Left lung (tissue), 10 donors: ENCODE data around the gene CD209. TPM values are rescaled to one million over a fixed set of nuclear protein-coding genes. Genes with fewer than 3 reads are reported as not detected.
A peak's percentile ranks its signal among the peaks of the same experiment; 100 is the strongest.

Experiments
- ATAC-seq: fragments of 200-7000 bp; cut with Tn5 transposase; one replicate; pipeline ENCODE4 v1.9.1; 2020; ENCODE audit warnings: moderate library complexity
- DNase-seq, 4 donors: peaks; one replicate each; pipeline ENCODE4 v3.0.0-alpha.2; 2013 to 2020
- H3K27ac ChIP-seq, 2 donors: fragments of 200-600 bp; sonication (generic) in 1 of 2; one replicate each; pipeline versions ENCODE4 v1.5.0 to v1.8.0; 2020 to 2021
- H3K27me3 ChIP-seq, 2 donors: fragments of 200-600 bp; sonication (generic) in 1 of 2; one replicate each; pipeline versions ENCODE4 v1.5.0 to v1.8.0; 2020 to 2021
- H3K36me3 ChIP-seq, 2 donors: fragments of 200-600 bp; sonication (generic) in 1 of 2; one replicate each; pipeline versions ENCODE4 v1.5.0 to v1.8.0; 2020 to 2021
- H3K4me1 ChIP-seq, 2 donors: fragments of 200-600 bp; one replicate each; pipeline ENCODE4 v1.8.0; 2021
- H3K4me3 ChIP-seq, 2 donors: fragments of 200-600 bp; sonication (generic) in 1 of 2; one replicate each; pipeline versions ENCODE4 v1.5.0 to v1.8.0; 2020 to 2021; ENCODE audit warnings: mild to moderate bottlenecking in 1 of 2
- H3K9me3 ChIP-seq, 2 donors: fragments of 200-600 bp; sonication (generic) in 1 of 2; one replicate each; pipeline versions ENCODE4 v1.5.0 to v1.8.0; 2020 to 2021
- CTCF ChIP-seq, 2 donors: fragments of 200-600 bp; sonication (generic) in 1 of 2; IDR thresholded peaks; one replicate each; pipeline versions ENCODE4 v1.5.0 to v1.8.0; 2021; ENCODE audit warnings: antibody characterized with exemption in 2 of 2
- intact Hi-C, 2 donors: fragments of 100-400 bp; cut with DNase I; formaldehyde crosslinking; loops; one replicate each; pipeline versions ENCODE4 v1.11.2 to v1.14.2; 2022
- polyA plus RNA-seq, 6 donors: library from polyadenylated mRNA; unstranded; fragments of 120-200 nt; gene quantifications; one replicate each; pipeline ENCODE4 v1.2.1, GENCODE V29; 2013; ENCODE audit not compliant: insufficient read length in 6 of 6
- total RNA-seq, 2 donors: library from RNA; stranded (reverse); fragmentation: NEBNext Ultra II Directional; extraction: Animal tissue kit (Norgen Biotek cat#: 25700); gene quantifications; one replicate each; pipeline ENCODE4 v1.2.1, GENCODE V29; 2021
- donor health status: DM: no; HTN: yes; CAD: no.
- donor health status: DM: no; HTN: no; CAD: no.

CD209 gene
- total and polyA plus RNA-seq, 8 donors = 2.9 to 10.6 (median 3.2) TPM

- no peak overlapping the region for H3K27ac ChIP-seq
- no peak for TF ChIP-seq CTCF (IDR thresholded peaks at IDR 0.05)
- intact Hi-C loops = no loop called here
Measured at GRCh38 chr19:7779631-7780486, 32.5 kb upstream of the CD209 start.

GRCh38 chr19:7778081-7778480 is 30.7 kb upstream of the CD209 start:
- H3K36me3 ChIP-seq = no peaks in the 10 kb centered on the region
- TF ChIP-seq CTCF (IDR thresholded peaks at IDR 0.05) = no peak
- no peaks in the 10 kb centered on the region for H3K9me3 ChIP-seq
- no peak overlapping the region for H3K4me3 ChIP-seq
- no peak for DNase-seq
- no peak for ATAC-seq
- intact Hi-C loops = no loop called here
- H3K4me1 ChIP-seq = peaks cover 0 to 5% of the 10 kb centered on the region in 2 donors
- H3K27me3 ChIP-seq = no peaks in the 10 kb centered on the region
- no peak overlapping the region for H3K27ac ChIP-seq

More at GRCh38 chr19:7779631-7780486, 32.5 kb upstream of the CD209 start:
- no peak for ATAC-seq
- peaks cover 0 to 17% of the 10 kb centered on the region in 2 donors for H3K4me1 ChIP-seq
- no peaks in the 10 kb centered on the region for H3K27me3 ChIP-seq
- no peaks in the 10 kb centered on the region for H3K36me3 ChIP-seq
- H3K4me3 ChIP-seq = no peak overlapping the region
- no peaks in the 10 kb centered on the region for H3K9me3 ChIP-seq
- DNase-seq = no peak

GRCh38 chr19:7775761-7776160 is 28.4 kb upstream of the CD209 start:
- DNase-seq = no peak
- no peak overlapping the region for H3K4me3 ChIP-seq
- H3K36me3 ChIP-seq = no peaks in the 10 kb centered on the region
- no peak overlapping the region for H3K27ac ChIP-seq
- TF ChIP-seq CTCF (IDR thresholded peaks at IDR 0.05) = no peak
- no peak for ATAC-seq
- no peaks in the 10 kb centered on the region for H3K9me3 ChIP-seq
- intact Hi-C loops = no loop called here
- H3K27me3 ChIP-seq = no peaks in the 10 kb centered on the region
- peaks cover 0 to 19% of the 10 kb centered on the region in 2 donors for H3K4me1 ChIP-seq

- no peak for ATAC-seq
- H3K27ac ChIP-seq = no peak overlapping the region
- H3K36me3 ChIP-seq = no peaks in the 10 kb centered on the region
- no peaks in the 10 kb centered on the region for H3K9me3 ChIP-seq
- H3K27me3 ChIP-seq = no peaks in the 10 kb centered on the region
- peaks cover 0 to 19% of the 10 kb centered on the region in 2 donors for H3K4me1 ChIP-seq
- H3K4me3 ChIP-seq = no peak overlapping the region
- DNase-seq = no peak
- intact Hi-C loops = no loop called here
- no peak for TF ChIP-seq CTCF (IDR thresholded peaks at IDR 0.05)
Measured at GRCh38 chr19:7773841-7774240, 26.5 kb upstream of the CD209 start.

GRCh38 chr19:7772752-7773291 is 25.5 kb upstream of the CD209 start:
- Histone ChIP-seq H3K4me1 (peaks cover 0 to 19% of the 10 kb centered on the region in 2 donors), H3K36me3 (no peaks in the 10 kb centered on the region), H3K27ac (no peak overlapping the region), H3K4me3 (no peak overlapping the region), H3K27me3 (peaks cover 0 to 3% of the 10 kb centered on the region in 2 donors), H3K9me3 (no peaks in the 10 kb centered on the region)
- DNase-seq (no peak), ATAC-seq (peak; percentile 60)
- intact Hi-C loops = no loop called here
- TF ChIP-seq CTCF (IDR thresholded peaks at IDR 0.05) = no peak
